Measurements from ENCODE around the gene USP15. TPM values are rescaled to one million over a fixed set of nuclear protein-coding genes. Genes with fewer than 3 reads are reported as not detected.

The USP15 gene
- total RNA-seq, 1 experiment from 2014 or later, result 25.8 TPM

- intact Hi-C loops (cut with micrococcal nuclease; ENCODE audit: unreplicated experiment), result no loop called here
- Histone ChIP-seq H3K9me2 (ENCODE audit: insufficient read depth) (no peaks in the 10 kb centered on the region), H3K9me3 (ENCODE audit: insufficient read depth, low read depth) (peaks cover 3% of the 10 kb centered on the region; the same call in 1 of the 2 replicates), H2AFZ (no peak overlapping the region), H3F3A (ENCODE audit: insufficient read depth, low read depth) (no peaks in the 10 kb centered on the region), H3K4me2 (no peak overlapping the region), H3K4me1 (replicated peaks; ENCODE audit: insufficient read depth) (no peaks in the 10 kb centered on the region), H3K27me3 (ENCODE audit: insufficient read depth, low read depth) (no peaks in the 10 kb centered on the region), H3K36me3 (ENCODE audit: low read depth) (no peaks in the 10 kb centered on the region), H4K20me1 (ENCODE audit: insufficient read depth) (no peaks in the 10 kb centered on the region; the same call in 1 of the 2 replicates), H3K27ac (no peak overlapping the region), H3K79me2 (ENCODE audit: low read depth) (no peaks in the 10 kb centered on the region), H3K4me3 (no peak overlapping the region)
- no peak for TF ChIP-seq CTCF (conservative IDR thresholded peaks at IDR 0.05)
- no peak for TF ChIP-seq EZH2 (IDR thresholded peaks at IDR 0.05; ENCODE audit: low read depth)
- no peak for DNase-seq
- ChIA-PET POLR2A (ENCODE audit: unreplicated experiment) (no interaction called here), CTCF (no interaction called here)
- no TSS peak for BruUV-seq (replicated peaks)
These were observed 169.3 kb downstream of the USP15 start for GRCh38 chr12:62429457-62429856.

GRCh38 chr12:62434494-62435302, 174.5 kb downstream of the USP15 start:
- H3K4me3 ChIP-seq, result peak overlapping the region; percentile 38; the same call in 1 of the 2 replicates
- no peaks in the 10 kb centered on the region for H3K79me2 ChIP-seq (ENCODE audit: low read depth)
- peak overlapping the region; percentile 61 for H3K4me2 ChIP-seq
- intact Hi-C loops (cut with micrococcal nuclease; ENCODE audit: unreplicated experiment), result loop anchor here (5.0 kb wide), 1 partner anchor 378 kb away; no protein-coding TSS in a partner anchor
- CTCF ChIA-PET, result interaction anchor here (0.7 kb wide), 1 partner anchor 94 kb away, joined by 3 read pairs; no protein-coding TSS in a partner anchor
- BruUV-seq (replicated peaks), result no TSS peak
- no peaks in the 10 kb centered on the region for H3K36me3 ChIP-seq (ENCODE audit: low read depth)
- TF ChIP-seq CTCF (conservative IDR thresholded peaks at IDR 0.05), result no peak
- no peak for TF ChIP-seq EZH2 (IDR thresholded peaks at IDR 0.05; ENCODE audit: low read depth)
- H3K4me1 ChIP-seq (replicated peaks; ENCODE audit: insufficient read depth), result no peaks in the 10 kb centered on the region
- peak overlapping the region; percentile 83 for H2AFZ ChIP-seq
- POLR2A ChIA-PET (ENCODE audit: unreplicated experiment), result no interaction called here
- peak in 1 of 2 experiments; percentile 37 for DNase-seq
- H3F3A ChIP-seq (ENCODE audit: insufficient read depth, low read depth), result no peaks in the 10 kb centered on the region
- H3K9me2 ChIP-seq (ENCODE audit: insufficient read depth), result no peaks in the 10 kb centered on the region
- H3K9me3 ChIP-seq (ENCODE audit: insufficient read depth, low read depth), result no peaks in the 10 kb centered on the region
- H3K27me3 ChIP-seq (ENCODE audit: insufficient read depth, low read depth), result no peaks in the 10 kb centered on the region
- H4K20me1 ChIP-seq (ENCODE audit: insufficient read depth), result no peaks in the 10 kb centered on the region
- no peak overlapping the region for H3K27ac ChIP-seq

- H3K36me3 ChIP-seq (ENCODE audit: low read depth), result no peaks in the 10 kb centered on the region
- BruUV-seq (replicated peaks), result no TSS peak
- H3K4me1 ChIP-seq (replicated peaks; ENCODE audit: insufficient read depth), result no peaks in the 10 kb centered on the region
- peak overlapping the region; percentile 61 for H3K4me2 ChIP-seq
- H3K4me3 ChIP-seq, result peak overlapping the region; percentile 38; the same call in 1 of the 2 replicates
- no peaks in the 10 kb centered on the region for H4K20me1 ChIP-seq (ENCODE audit: insufficient read depth)
- CTCF ChIA-PET, result interaction anchor here (0.7 kb wide), 1 partner anchor 331 kb away, joined by 3 read pairs; no protein-coding TSS in a partner anchor
- POLR2A ChIA-PET (ENCODE audit: unreplicated experiment), result no interaction called here
- no peaks in the 10 kb centered on the region for H3F3A ChIP-seq (ENCODE audit: insufficient read depth, low read depth)
- peak in 1 of 2 experiments; percentile 21 for DNase-seq
- no peaks in the 10 kb centered on the region for H3K9me2 ChIP-seq (ENCODE audit: insufficient read depth)
- no peaks in the 10 kb centered on the region for H3K79me2 ChIP-seq (ENCODE audit: low read depth)
- H3K27ac ChIP-seq, result no peak overlapping the region
- intact Hi-C loops (cut with micrococcal nuclease; ENCODE audit: unreplicated experiment), result loop anchor here (5.0 kb wide), 1 partner anchor 377 kb away; no protein-coding TSS in a partner anchor
- H3K9me3 ChIP-seq (ENCODE audit: insufficient read depth, low read depth), result no peaks in the 10 kb centered on the region
- TF ChIP-seq EZH2 (IDR thresholded peaks at IDR 0.05; ENCODE audit: low read depth) (no peak), CTCF (conservative IDR thresholded peaks at IDR 0.05) (no peak)
- 0 out of 2 replicates have a peak overlapping the region, but pooled peaks have one; percentile 83 for H2AFZ ChIP-seq
- no peaks in the 10 kb centered on the region for H3K27me3 ChIP-seq (ENCODE audit: insufficient read depth, low read depth)
These were observed 175.3 kb downstream of the USP15 start for GRCh38 chr12:62435303-62436163.

Measured in PC-9 (cell line).